GM21576 (cell line): ENCODE data around the gene STK17A.
"Not testable (repeated sequence)": the region's sequence is repeated elsewhere in the genome, so short reads cannot be mapped to it uniquely, and the experiment has no call there.

Experiments
- ATAC-seq: cut with Tn5 transposase; IDR thresholded peaks from one replicate; pipeline ENCODE4 v1.9.1; 2021; ENCODE audit warnings: mild to moderate bottlenecking, moderate library complexity; ENCODE audit not compliant: unreplicated experiment

The STK17A gene

DNA sequence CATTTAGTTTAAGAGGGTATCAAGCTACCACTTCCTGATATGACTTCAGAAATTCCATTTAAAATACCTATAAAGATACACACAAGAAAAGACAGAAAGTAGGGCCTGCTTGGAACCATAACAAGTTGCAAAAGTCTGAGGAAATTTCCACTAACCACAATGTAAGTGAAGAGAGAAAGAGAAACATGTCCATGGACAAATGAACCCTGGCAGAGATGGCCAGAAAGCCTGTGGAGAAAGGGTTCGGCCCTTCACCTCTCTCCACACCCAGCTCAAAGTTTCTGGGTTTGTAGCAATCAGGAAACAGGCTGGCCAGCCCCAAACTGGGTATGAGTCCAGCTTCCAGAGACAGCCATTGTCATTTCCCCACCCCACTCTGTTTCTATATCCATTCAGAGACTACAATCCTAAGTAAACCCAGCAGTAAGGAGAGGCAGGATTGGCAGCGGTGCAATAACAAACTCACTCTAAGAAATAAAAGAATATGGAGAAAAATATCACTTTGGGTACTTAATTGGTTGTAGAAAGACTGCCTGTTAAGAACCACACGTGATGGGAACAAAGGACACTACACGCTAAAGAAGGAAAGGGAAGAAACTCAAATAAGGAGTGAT lies 71.1 kb downstream of the STK17A start:
- ATAC-seq: no peak

DNA sequence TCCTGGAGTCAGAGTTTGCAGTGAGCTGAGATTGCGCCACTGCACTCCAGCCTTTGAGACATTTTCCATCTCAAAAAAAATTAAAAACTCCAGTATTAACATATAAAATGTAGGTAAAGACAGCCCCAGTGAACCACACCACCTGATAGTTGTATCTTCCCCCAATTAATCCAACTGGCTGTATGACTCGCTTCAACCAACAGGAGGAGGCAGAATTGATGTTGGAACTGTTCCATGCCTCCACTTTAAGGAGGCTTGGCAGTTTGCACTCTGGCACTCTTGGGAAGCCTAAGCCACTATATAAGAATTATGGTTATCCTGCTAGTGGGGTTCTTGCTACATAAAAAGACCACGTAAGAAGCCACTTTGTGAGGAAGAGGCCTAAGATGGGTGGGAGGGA lies 72.7 kb downstream of the STK17A start:
- ATAC-seq: no peak

DNA sequence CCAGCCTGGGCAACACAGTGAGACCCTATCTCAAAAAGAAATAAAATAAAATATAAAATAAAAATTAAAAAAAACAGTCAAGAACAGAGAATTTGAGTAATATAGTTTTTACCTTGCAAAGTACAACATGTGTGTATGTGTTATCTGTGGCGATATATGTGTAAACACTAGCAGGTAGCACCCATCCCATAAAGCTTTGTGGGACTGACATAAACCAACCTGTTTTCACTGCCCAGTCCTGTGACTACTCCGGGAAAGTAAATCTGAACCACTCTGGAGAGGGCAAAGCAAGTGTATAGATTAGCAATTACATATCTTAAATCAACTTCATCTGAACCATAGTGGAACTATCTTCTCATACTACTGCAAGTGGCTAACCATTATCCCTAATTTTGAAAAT lies 74.1 kb downstream of the STK17A start:
- ATAC-seq: no peak

GRCh38 chr7:43658718-43659548 lies 76.0 kb downstream of the STK17A start:
- ATAC-seq: peak; percentile 80

GRCh38 chr7:43659549-43659896 lies 76.6 kb downstream of the STK17A start:
- no peak for ATAC-seq

- ATAC-seq: no peak
Observed at GRCh38 chr7:43660141-43660540, 77.2 kb downstream of the STK17A start.

DNA sequence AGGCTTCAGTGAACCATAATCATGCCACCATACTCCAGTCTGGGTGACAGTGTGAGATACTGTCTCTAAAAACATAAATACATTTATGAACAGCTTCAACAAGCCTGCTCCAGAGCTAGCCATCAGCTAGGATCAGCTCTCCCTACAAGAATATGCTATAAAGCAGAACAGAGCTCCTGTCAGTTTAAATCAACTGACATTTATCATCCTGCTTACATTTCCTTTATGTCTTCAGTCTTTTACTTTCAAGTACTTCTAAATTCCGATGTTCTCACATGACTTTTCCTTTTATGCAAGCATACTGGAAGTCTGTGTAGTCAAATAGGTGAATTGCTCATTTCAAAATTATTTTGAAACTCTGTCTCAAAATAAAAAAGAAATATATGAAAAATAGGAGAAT lies 81.8 kb downstream of the STK17A start:
- ATAC-seq: no peak

- ATAC-seq: no peak
Observed at GRCh38 chr7:43666938-43667337, 84.0 kb downstream of the STK17A start.

GRCh38 chr7:43668035-43668434 lies 85.1 kb downstream of the STK17A start:
- ATAC-seq: no peak

DNA sequence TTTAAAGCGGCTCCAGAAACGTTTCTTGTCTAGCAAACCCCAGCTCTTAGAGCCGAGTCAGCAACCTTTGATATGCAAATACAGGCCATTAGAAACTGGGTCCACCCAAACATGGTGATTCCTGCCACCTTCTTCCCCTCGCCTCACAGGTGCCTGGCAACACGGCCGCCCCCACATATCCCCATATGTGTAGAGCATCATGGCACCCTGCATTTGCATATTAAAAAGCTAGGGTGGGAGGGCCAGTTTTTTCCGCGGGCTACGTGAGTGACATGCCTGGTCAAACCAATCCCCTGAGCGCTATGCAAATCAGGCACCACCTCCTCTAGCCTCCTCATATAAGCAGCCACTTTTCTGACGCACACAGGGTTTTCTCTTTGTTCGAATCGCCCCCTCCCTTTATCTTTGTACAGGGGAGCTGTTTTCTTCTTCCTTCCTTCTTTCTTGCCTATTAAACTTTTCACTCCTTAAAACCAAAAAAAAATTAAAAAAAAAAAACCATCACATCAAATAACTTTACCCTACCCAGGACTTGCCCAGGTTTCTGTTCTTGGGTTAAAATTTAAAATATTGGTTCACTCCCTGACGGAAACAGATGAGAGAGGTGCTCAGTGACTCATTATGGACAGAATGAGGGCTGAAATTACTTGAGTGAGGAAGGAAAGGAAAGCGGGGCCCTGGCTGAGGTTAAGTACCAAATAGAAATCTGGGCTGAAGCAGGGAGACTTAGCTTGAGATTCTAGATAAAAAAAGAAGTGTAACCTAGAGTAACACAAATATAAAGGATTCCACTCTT lies 86.6 kb downstream of the STK17A start:
- no peak for ATAC-seq

- no peak for ATAC-seq
Observed at GRCh38 chr7:43671521-43671920, 88.6 kb downstream of the STK17A start.

GRCh38 chr7:43673243-43673976 lies 90.5 kb downstream of the STK17A start:
- ATAC-seq: not testable (repeated sequence)

DNA sequence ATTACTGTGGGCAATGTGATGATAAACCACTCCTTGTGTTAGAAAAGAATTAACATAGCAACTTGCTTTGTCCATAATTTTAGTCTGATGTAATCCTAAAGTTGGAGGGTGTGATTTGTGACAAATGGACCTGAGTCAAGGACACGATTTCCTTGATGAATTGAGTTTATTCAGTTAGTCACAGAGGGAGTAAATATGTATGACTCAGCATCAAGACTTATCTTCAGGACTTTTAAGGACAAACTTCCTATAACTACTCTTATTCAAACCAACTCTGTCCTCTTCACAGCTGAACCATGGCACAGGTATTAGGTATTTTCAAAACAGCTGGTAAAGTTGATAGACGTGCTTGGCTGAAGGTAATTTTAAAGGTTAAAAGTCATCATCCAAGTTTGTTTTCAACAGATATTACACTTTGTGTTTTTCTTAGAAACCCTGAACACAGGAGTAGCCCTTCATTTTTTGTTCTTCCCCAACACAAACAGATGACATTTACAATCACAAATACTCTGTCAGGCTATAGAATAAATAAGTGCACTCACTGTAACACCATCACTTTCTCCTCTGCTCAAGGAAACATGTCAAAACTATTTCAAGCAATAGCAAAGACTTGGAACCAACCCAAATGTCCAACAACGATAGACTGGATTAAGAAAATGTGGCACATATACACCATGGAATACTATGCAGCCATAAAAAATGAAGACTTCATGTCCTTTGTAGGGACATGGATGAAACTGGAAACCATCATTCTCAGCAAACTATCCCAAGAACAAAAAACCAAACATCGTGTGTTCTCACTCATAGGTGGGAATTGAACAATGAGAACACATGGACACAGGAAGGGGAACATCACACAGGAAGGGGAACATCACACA lies 91.9 kb downstream of the STK17A start:
- no peak for ATAC-seq
